GM12891 (cell line): ENCODE measurements around the gene PRKCA.

Experiments
- PAX5 ChIP-seq: IDR thresholded peaks from 2 replicates; pipeline ENCODE4 v1.6.1; 2011; ENCODE audit warnings: low read length, moderate library complexity, mild to moderate bottlenecking; ENCODE audit not compliant: insufficient read depth, severe bottlenecking
- POLR2A ChIP-seq: IDR thresholded peaks from 2 replicates; pipeline ENCODE4 v1.6.1; 2011; ENCODE audit warnings: low read depth, low read length, control low read depth
- POLR2AphosphoS5 ChIP-seq: IDR thresholded peaks from 2 replicates; pipeline ENCODE4 v1.6.1; 2011; ENCODE audit warnings: low read depth, low read length, control low read depth
- POU2F2 ChIP-seq: IDR thresholded peaks from 2 replicates; pipeline ENCODE4 v1.6.1; 2011; ENCODE audit warnings: low read depth, mild to moderate bottlenecking, control low read depth, low read length, moderate library complexity
- SPI1 ChIP-seq: IDR thresholded peaks from 2 replicates; pipeline ENCODE4 v1.6.1; 2011; ENCODE audit warnings: low read depth, low read length, control low read depth
- TAF1 ChIP-seq: IDR thresholded peaks from 2 replicates; pipeline ENCODE4 v1.6.1; 2011; ENCODE audit warnings: low read depth, low read length, control low read depth

GRCh38 chr17:66819466-66819865, 517.1 kb downstream of the PRKCA start:
- no peak for TF ChIP-seq POLR2A
- no peak for TF ChIP-seq TAF1
- no peak for TF ChIP-seq POLR2AphosphoS5
- no peak for TF ChIP-seq SPI1
- TF ChIP-seq POU2F2, result no peak
- no peak for TF ChIP-seq PAX5
